Erythroblast (primary cell): ENCODE measurements around the gene EDIL3.

ENCODE experiments used
- GATA1 ChIP-seq: IDR thresholded peaks from 2 replicates; pipeline ENCODE4 v1.6.1; 2011; ENCODE audit warnings: low read depth, mild to moderate bottlenecking, control low read depth, low read length, moderate library complexity
- POLR2A ChIP-seq: IDR thresholded peaks from 2 replicates; pipeline ENCODE4 v1.6.1; 2011; ENCODE audit warnings: mild to moderate bottlenecking, low read length

DNA sequence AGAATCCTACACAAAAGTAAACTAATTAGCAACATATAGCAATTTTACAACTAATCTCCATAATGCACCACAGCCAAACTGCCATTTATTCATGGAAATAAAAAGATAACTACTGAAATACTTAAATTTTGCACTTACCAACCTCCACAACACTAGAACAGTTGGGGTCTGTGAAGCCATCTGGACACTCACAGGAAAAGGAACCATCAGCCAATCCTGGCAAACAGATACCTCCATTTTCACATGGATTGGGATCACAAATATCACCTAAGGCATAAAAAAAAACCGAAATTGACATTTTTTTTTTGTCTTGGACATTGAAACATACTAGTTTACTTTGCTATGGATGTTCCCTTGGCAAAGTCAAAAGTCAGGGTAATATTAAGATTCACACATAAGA is 130.7 kb downstream of the EDIL3 start:
- TF ChIP-seq POLR2A: no peak
- TF ChIP-seq GATA1: no peak
